Measurements from ENCODE around the gene PEX11G.

DNA sequence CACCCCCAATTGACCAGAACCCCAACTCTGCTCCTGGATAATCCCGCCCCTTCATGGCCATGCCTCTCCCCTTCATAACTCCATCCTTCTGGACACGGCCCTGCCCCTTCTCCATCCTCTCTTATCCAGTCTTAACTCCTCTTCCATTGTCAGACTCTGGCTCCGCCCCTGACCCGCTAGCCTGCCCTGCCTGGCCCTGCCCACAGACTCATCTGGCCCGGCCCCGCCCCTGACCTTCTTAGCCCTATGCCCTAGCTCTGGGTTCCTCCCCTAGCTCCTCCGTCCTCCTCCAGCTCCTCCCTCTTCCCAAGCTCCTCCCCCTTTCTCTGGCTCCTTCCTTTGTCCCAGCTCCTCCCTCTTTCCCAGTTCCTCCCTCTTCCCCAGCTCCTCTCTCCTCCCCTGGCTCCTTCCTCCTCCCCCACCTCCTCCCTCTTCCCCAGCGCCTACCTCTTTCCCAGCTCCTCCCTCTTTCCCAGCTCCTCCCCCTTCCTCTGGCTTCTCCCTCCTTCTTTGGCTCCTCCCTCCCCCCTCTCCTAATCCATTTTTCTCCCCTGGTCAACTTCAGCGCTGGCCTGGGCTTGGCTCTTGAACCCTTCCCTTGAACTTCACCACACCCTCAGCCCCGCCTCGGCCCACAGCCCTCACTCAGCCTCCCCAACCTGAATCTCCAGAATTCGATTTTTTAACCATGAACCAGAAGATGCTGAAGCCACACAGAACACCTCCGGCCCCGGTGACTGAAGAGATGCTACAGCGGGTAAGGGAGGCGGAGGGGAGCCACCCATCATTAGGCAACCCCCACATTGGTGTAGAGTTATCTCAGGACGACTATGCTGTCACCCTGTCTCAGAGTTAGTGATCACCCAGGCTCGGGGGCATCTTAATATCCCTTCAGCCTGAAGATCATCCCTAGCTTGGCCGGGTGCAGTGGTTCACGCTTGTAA is 17.8 kb upstream of the PEX11G start:
- TF ChIP-seq EZH2 (IDR thresholded peaks at IDR 0.05; ENCODE audit: borderline replicate concordance, low read length) = no peak
- TF ChIP-seq, protein P1, sequence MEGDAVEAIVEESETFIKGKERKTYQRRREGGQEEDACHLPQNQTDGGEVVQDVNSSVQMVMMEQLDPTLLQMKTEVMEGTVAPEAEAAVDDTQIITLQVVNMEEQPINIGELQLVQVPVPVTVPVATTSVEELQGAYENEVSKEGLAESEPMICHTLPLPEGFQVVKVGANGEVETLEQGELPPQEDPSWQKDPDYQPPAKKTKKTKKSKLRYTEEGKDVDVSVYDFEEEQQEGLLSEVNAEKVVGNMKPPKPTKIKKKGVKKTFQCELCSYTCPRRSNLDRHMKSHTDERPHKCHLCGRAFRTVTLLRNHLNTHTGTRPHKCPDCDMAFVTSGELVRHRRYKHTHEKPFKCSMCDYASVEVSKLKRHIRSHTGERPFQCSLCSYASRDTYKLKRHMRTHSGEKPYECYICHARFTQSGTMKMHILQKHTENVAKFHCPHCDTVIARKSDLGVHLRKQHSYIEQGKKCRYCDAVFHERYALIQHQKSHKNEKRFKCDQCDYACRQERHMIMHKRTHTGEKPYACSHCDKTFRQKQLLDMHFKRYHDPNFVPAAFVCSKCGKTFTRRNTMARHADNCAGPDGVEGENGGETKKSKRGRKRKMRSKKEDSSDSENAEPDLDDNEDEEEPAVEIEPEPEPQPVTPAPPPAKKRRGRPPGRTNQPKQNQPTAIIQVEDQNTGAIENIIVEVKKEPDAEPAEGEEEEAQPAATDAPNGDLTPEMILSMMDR (conservative IDR thresholded peaks at IDR 0.05 in 1 of 2, IDR thresholded peaks at IDR 0.05 in 1 of 2; ENCODE audit: extremely low read depth in 1 of 2, insufficient read depth in 1 of 2, low read depth in 1 of 2, low read length in 2 of 2) = no peak

All from mammary epithelial cell (primary cell).